ENCODE results near the gene SLC4A9.

DNA sequence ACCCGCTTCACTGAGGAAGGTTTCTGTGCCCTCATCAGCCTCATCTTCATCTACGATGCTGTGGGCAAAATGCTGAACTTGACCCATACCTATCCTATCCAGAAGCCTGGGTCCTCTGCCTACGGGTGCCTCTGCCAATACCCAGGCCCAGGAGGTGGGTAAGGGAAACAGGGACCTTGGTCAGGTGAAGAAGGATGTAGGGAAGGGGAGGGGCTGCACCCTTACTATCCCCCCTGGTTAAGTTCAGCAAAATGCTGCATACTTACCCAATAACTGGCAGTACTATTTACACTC, 4.4 kb downstream of the SLC4A9 start:
- TF ChIP-seq PPARA (CRISPR knock-in tag; IDR thresholded peaks at IDR 0.05; ENCODE audit: borderline replicate concordance) (no peak), ZFP30 (CRISPR knock-in tag; IDR thresholded peaks at IDR 0.05) (no peak), ZNF70 (CRISPR knock-in tag; IDR thresholded peaks at IDR 0.05) (no peak)
